Gastroesophageal sphincter (tissue), 4 donors: ENCODE data around the gene MAPK8IP2. TPM values are rescaled to one million over a fixed set of nuclear protein-coding genes. Genes with fewer than 3 reads are reported as not detected.

ENCODE experiments used
- ATAC-seq: fragments of 150-250 bp; one replicate; pipeline ENCODE4 v1.9.1; 2016; ENCODE audit warnings: mild to moderate bottlenecking, moderate library complexity
- H3K27ac ChIP-seq, 4 donors: fragments of 200-600 bp; sonication (generic) in 3 of 4; 1 replicate in 3 of 4; 2 replicates in 1 of 4; pipeline ENCODE4 v1.5.1; 2016 to 2019
- H3K27me3 ChIP-seq: fragments of 200-600 bp; sonication (generic); one replicate; pipeline ENCODE4 v1.5.1; 2019
- H3K36me3 ChIP-seq, 2 donors: fragments of 200-600 bp; sonication (generic); one replicate each; pipeline ENCODE4 v1.5.1; 2019; ENCODE audit warnings: control low read depth in 1 of 2
- H3K4me1 ChIP-seq, 3 donors: fragments of 200-600 bp; sonication (generic); 1 replicate in 2 of 3; 2 replicates in 1 of 3; pipeline ENCODE4 v1.5.1; 2016 to 2019; ENCODE audit warnings: control low read depth in 2 of 3
- H3K4me3 ChIP-seq, 2 donors: fragments of 200-600 bp; sonication (generic); one replicate each; pipeline ENCODE4 v1.5.1; 2019; ENCODE audit warnings: mild to moderate bottlenecking in 1 of 2, moderate library complexity in 1 of 2
- H3K9me3 ChIP-seq, 3 donors: fragments of 200-600 bp; sonication (generic); one replicate each; pipeline ENCODE4 v1.5.1; 2017 to 2019; ENCODE audit warnings: control low read depth in 2 of 3
- CTCF ChIP-seq, 4 experiments: fragments of 200-600 bp in 2 of 4; fragments of 450-650 bp in 2 of 4; sonication (generic) in 1 of 4; IDR thresholded peaks; one replicate each; pipeline ENCODE4 v1.5.1; 2017 to 2019; ENCODE audit warnings: antibody characterized with exemption in 4 of 4, mild to moderate bottlenecking in 2 of 4, moderate library complexity in 2 of 4
- EP300 ChIP-seq: sonication (generic); formaldehyde crosslinking; IDR thresholded peaks from one replicate; pipeline ENCODE4 v1.6.1; 2017; ENCODE audit warnings: antibody characterized with exemption, mild to moderate bottlenecking
- POLR2A ChIP-seq, 2 donors: fragments of 450-650 bp; IDR thresholded peaks; one replicate each; pipeline ENCODE4 v1.6.1; 2017; ENCODE audit warnings: antibody characterized with exemption in 2 of 2, mild to moderate bottlenecking in 2 of 2, moderate library complexity in 1 of 2
- POLR2AphosphoS5 ChIP-seq: sonication (generic); formaldehyde crosslinking; IDR thresholded peaks from one replicate; pipeline ENCODE4 v1.6.1; 2017; ENCODE audit warnings: antibody characterized with exemption
- WGBS, 2 donors: methylation state at CpG; one replicate each; pipeline ENCODE4 v1.1.5; 2018; ENCODE audit warnings: low coverage in 1 of 2; 5-methylcytosine and 5-hydroxymethylcytosine counted together
- total RNA-seq, 4 donors: library from RNA; depleted of rRNA; stranded (reverse); fragments of >200 nt; gene quantifications; one replicate each; pipeline ENCODE4 v1.1.0, GENCODE V29; 2016

MAPK8IP2 gene
- total RNA-seq: 1 to 10 TPM in 3 of 4 donors, under 1 TPM in 1; 0.93 to 3.7 (median 2.3) TPM

GRCh38 chr22:50600538-50600937 is at the start of gene MAPK8IP2:
Gene MAPK8IP2, plus strand, starts transcription at chr22:50600793. Its CDS starts 26 bp downstream, at chr22:50600819.
- H3K27me3 ChIP-seq: peaks cover 80% of the 10 kb centered on the region
- no CpG with 5 or more reads among the region's 61 CpGs for WGBS, 2 donors
- H3K4me1 ChIP-seq: peaks cover 0 to 26% (median 3%) of the 10 kb centered on the region in 3 donors
- peak within 1 kb of the TSS; percentile 16 to 57 for H3K4me3 ChIP-seq
- H3K9me3 ChIP-seq: no peaks in the 10 kb centered on the region
- TF ChIP-seq CTCF (IDR thresholded peaks at IDR 0.05): no peak
- TF ChIP-seq POLR2A (IDR thresholded peaks at IDR 0.05): no peak
- H3K27ac ChIP-seq: no peak within 1 kb of the TSS
- ATAC-seq: peak; percentile 31
- H3K36me3 ChIP-seq: peaks cover 0 to 7% of the 10 kb centered on the region in 2 donors

DNA sequence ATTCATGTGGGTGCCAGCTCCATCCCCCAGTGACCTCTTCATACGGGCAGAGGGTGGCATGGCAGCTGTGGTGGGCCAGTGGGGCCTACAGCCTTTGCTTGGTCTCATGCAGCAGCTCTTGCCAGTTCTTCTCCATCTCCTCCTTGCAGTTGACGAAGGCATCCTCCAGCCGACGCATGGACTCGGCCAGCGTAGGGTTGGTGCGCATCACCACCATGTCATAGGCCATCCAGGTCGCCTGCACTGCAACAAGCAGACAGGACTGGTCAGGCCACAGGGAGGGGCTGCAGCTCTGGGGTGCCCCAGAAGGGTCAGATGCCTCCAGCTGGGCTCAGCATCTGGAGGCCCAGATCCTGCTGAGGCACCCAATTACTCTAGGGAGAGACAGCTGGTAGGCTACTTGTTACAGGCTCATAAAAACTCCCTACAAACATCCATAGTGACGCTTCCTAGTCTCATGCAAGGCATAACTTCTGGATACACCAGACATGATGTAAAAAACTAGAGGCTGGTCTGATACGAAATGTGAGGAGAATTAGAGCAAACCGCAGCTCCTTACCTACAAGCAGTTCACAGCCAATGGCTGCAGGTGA is 49.3 kb upstream of the MAPK8IP2 start:
- no peak for TF ChIP-seq EP300
- TF ChIP-seq POLR2AphosphoS5: no peak
- TF ChIP-seq POLR2A (IDR thresholded peaks at IDR 0.05): no peak
- no peak for TF ChIP-seq CTCF (IDR thresholded peaks at IDR 0.05)
- no peaks in the 10 kb centered on the region for H3K36me3 ChIP-seq
- peaks cover 68% of the 10 kb centered on the region for H3K27me3 ChIP-seq
- ATAC-seq: no peak
- no peak overlapping the region for H3K4me3 ChIP-seq
- no peak overlapping the region for H3K27ac ChIP-seq
- H3K9me3 ChIP-seq: no peaks in the 10 kb centered on the region
- peaks cover 0 to 23% (median 8%) of the 10 kb centered on the region in 3 donors for H3K4me1 ChIP-seq
- WGBS, 2 donors: 83 to 86% methylated on average over 1 of the region's 11 CpGs

DNA sequence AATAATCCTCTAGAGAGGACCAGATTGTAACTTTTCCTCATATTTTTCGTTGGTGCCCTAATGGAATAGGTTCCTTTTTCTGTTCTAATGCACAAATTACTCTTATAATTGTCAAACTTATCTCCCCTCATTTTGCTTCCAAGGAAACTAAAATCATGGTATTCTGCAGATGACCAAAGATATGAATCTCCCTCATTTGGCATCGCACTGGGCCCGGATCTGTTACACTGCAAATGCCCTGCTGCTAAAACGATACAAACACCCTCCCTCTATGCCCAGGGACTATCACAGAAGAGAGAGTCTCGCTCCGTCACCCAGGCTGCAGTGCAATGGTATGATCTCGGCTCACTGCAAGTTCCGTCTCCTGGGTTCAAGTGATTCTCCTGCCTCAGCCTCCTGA is 47.3 kb upstream of the MAPK8IP2 start:
- Histone ChIP-seq H3K27ac (no peak overlapping the region), H3K27me3 (peaks cover 47% of the 10 kb centered on the region), H3K36me3 (no peaks in the 10 kb centered on the region), H3K4me1 (peaks cover 0 to 9% (median 6%) of the 10 kb centered on the region in 3 donors), H3K4me3 (no peak overlapping the region), H3K9me3 (no peaks in the 10 kb centered on the region)
- TF ChIP-seq CTCF (IDR thresholded peaks at IDR 0.05) (no peak), POLR2A (IDR thresholded peaks at IDR 0.05) (no peak), EP300 (no peak), POLR2AphosphoS5 (no peak)
- WGBS, 2 donors: 74 to 87% methylated on average over 4 to 6 of the region's 8 CpGs
- no peak for ATAC-seq

- no peak for ATAC-seq
- 80 to 87% methylated on average over 5 of the region's 5 CpGs for WGBS, 2 donors
- H3K27ac ChIP-seq: no peak overlapping the region
These were observed 43.9 kb upstream of the MAPK8IP2 start for GRCh38 chr22:50556703-50557102.

More at GRCh38 chr22:50556703-50557102, 43.9 kb upstream of the MAPK8IP2 start:
- no peak overlapping the region for H3K4me3 ChIP-seq
- H3K36me3 ChIP-seq: no peaks in the 10 kb centered on the region
- H3K4me1 ChIP-seq: no peaks in the 10 kb centered on the region
- no peaks in the 10 kb centered on the region for H3K9me3 ChIP-seq
- peaks cover 13% of the 10 kb centered on the region for H3K27me3 ChIP-seq
- TF ChIP-seq POLR2A (IDR thresholded peaks at IDR 0.05) (no peak), EP300 (no peak), CTCF (IDR thresholded peaks at IDR 0.05) (no peak), POLR2AphosphoS5 (no peak)
